22Rv1 (cell line): ENCODE results near the gene FYB1.

Experiments
- ZFX ChIP-seq: fragments of 450-650 bp; IDR thresholded peaks from 2 replicates; pipeline ENCODE4 v1.6.1; 2017; ENCODE audit warnings: antibody characterized with exemption, borderline replicate concordance
- TF ChIP-seq, protein P1 (sequence below): fragments of 450-650 bp; IDR thresholded peaks from 2 replicates; pipeline ENCODE4 v1.5.1; 2017; ENCODE audit warnings: mild to moderate bottlenecking

DNA sequence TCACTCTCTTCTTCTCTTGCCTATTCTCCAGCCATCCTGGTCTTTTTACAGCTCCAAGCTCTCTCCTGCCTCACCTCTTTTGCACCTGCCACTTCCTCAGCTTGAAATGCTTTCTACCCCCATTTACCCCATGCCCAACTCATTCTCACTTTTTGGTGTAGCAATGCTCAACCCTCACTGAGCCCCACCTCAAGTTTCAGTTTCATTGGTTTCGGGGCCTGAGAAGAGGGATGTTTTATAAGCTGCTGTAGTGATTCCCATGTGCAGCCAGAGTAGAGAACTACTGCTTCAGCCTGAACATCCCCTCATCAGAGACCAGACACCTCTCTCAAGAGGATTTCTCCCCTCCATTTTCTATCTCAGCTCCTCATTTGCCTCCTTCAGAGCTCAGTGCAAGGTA lies 45.2 kb upstream of the FYB1 start:
- TF ChIP-seq, protein P1, sequence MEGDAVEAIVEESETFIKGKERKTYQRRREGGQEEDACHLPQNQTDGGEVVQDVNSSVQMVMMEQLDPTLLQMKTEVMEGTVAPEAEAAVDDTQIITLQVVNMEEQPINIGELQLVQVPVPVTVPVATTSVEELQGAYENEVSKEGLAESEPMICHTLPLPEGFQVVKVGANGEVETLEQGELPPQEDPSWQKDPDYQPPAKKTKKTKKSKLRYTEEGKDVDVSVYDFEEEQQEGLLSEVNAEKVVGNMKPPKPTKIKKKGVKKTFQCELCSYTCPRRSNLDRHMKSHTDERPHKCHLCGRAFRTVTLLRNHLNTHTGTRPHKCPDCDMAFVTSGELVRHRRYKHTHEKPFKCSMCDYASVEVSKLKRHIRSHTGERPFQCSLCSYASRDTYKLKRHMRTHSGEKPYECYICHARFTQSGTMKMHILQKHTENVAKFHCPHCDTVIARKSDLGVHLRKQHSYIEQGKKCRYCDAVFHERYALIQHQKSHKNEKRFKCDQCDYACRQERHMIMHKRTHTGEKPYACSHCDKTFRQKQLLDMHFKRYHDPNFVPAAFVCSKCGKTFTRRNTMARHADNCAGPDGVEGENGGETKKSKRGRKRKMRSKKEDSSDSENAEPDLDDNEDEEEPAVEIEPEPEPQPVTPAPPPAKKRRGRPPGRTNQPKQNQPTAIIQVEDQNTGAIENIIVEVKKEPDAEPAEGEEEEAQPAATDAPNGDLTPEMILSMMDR = no peak
- no peak for TF ChIP-seq ZFX
